ENCODE results near the gene FSTL4.

The FSTL4 gene

GRCh38 chr5:133203317-133204305, 408.7 kb downstream of the FSTL4 start:
- DNase-seq (ENCODE audit: low read depth in 1 of 2, low spot score in 1 of 2) = no peak

GRCh38 chr5:133202066-133202665, 410.2 kb downstream of the FSTL4 start:
- DNase-seq (ENCODE audit: low read depth in 1 of 2, low spot score in 1 of 2) = no peak

- DNase-seq (ENCODE audit: low read depth in 1 of 2, low spot score in 1 of 2) = no peak
Observed at GRCh38 chr5:133201310-133201709, 411.0 kb downstream of the FSTL4 start.

- DNase-seq (ENCODE audit: low read depth in 1 of 2, low spot score in 1 of 2) = no peak
Observed at GRCh38 chr5:133200256-133200655, 412.1 kb downstream of the FSTL4 start.

- DNase-seq (ENCODE audit: low read depth in 1 of 2, low spot score in 1 of 2) = no peak
Observed at GRCh38 chr5:133199417-133200178, 412.7 kb downstream of the FSTL4 start.

- no peak for DNase-seq (ENCODE audit: low read depth in 1 of 2, low spot score in 1 of 2)
Observed at GRCh38 chr5:133198511-133198910, 413.8 kb downstream of the FSTL4 start.

GRCh38 chr5:133196441-133197085, 415.8 kb downstream of the FSTL4 start:
- DNase-seq (ENCODE audit: low read depth in 1 of 2, low spot score in 1 of 2) = no peak

- no peak for DNase-seq (ENCODE audit: low read depth in 1 of 2, low spot score in 1 of 2)
Observed at GRCh38 chr5:133195250-133195649, 417.1 kb downstream of the FSTL4 start.

- no peak for DNase-seq (ENCODE audit: low read depth in 1 of 2, low spot score in 1 of 2)
Observed at GRCh38 chr5:133193794-133194193, 418.5 kb downstream of the FSTL4 start.

- no peak for DNase-seq (ENCODE audit: low read depth in 1 of 2, low spot score in 1 of 2)
Observed at GRCh38 chr5:133192716-133193115, 419.6 kb downstream of the FSTL4 start.

GRCh38 chr5:133189881-133190280, 422.5 kb downstream of the FSTL4 start:
- DNase-seq (ENCODE audit: low read depth in 1 of 2, low spot score in 1 of 2) = no peak

GRCh38 chr5:133179405-133179804, 432.9 kb downstream of the FSTL4 start:
- DNase-seq (ENCODE audit: low read depth in 1 of 2, low spot score in 1 of 2) = no peak

GRCh38 chr5:133170756-133171387, 441.5 kb downstream of the FSTL4 start:
- peak in 1 of 2 donors; percentile 28 for DNase-seq (ENCODE audit: low read depth in 1 of 2, low spot score in 1 of 2)

- no peak for DNase-seq (ENCODE audit: low read depth in 1 of 2, low spot score in 1 of 2)
Observed at GRCh38 chr5:133164759-133165158, 447.6 kb downstream of the FSTL4 start.

GRCh38 chr5:133163839-133164238, 448.5 kb downstream of the FSTL4 start:
- no peak for DNase-seq (ENCODE audit: low read depth in 1 of 2, low spot score in 1 of 2)

- DNase-seq (ENCODE audit: low read depth in 1 of 2, low spot score in 1 of 2) = no peak
Observed at GRCh38 chr5:133159543-133159942, 452.8 kb downstream of the FSTL4 start.

GRCh38 chr5:133155326-133155969, 456.9 kb downstream of the FSTL4 start:
- DNase-seq (ENCODE audit: low read depth in 1 of 2, low spot score in 1 of 2) = no peak

- DNase-seq (ENCODE audit: low read depth in 1 of 2, low spot score in 1 of 2) = no peak
Observed at GRCh38 chr5:133154274-133155075, 457.9 kb downstream of the FSTL4 start.

GRCh38 chr5:133150909-133151544, 461.3 kb downstream of the FSTL4 start:
- DNase-seq (ENCODE audit: low read depth in 1 of 2, low spot score in 1 of 2) = no peak
